Panc1 (cell line): ENCODE measurements around the gene TRANK1. TPM values are rescaled to one million over a fixed set of nuclear protein-coding genes. Genes with fewer than 3 reads are reported as not detected.

Experiments used
- ATAC-seq: fragments of 200-7000 bp; cut with Tn5 transposase; 2 replicates; pipeline ENCODE4 v1.9.1; 2020; ENCODE audit warnings: mild to moderate bottlenecking, moderate library complexity
- BruUV-seq: library from RNA; stranded (reverse); fragments of 400-500 nt; replicated peaks from 2 replicates; lab custom pipeline; 2021; lab: Mats Ljungman, UMichigan
- CTCF ChIA-PET: fragments of 300-600 bp; sonication (Branson Sonifier 250); formaldehyde crosslinking; loops from one replicate; lab custom pipeline; 2022; ENCODE audit warnings: antibody characterized with exemption; lab: Charles Lee
- POLR2A ChIA-PET: fragments of 300-600 bp; sonication (Branson Sonifier 250); formaldehyde crosslinking; loops from one replicate; lab custom pipeline; 2022; ENCODE audit warnings: antibody characterized with exemption; lab: Charles Lee
- DNase-seq: peaks from one replicate; pipeline ENCODE4 v3.0.0-alpha.2; 2010; ENCODE audit warnings: low read depth, low spot score
- H3K27ac ChIP-seq: 2 replicates; pipeline ENCODE4 v1.5.1; 2011; ENCODE audit warnings: mild to moderate bottlenecking, low read length, inconsistent platforms
- H3K27me3 ChIP-seq: fragments of 200-500 bp; sonication (Bioruptor generic); 2 replicates; pipeline ENCODE4 v1.6.0; 2014; ENCODE audit warnings: low read length, inconsistent platforms; ENCODE audit not compliant: control insufficient read depth, insufficient read depth
- H3K36me3 ChIP-seq: fragments of 200-500 bp; sonication (Bioruptor generic); 2 replicates; pipeline ENCODE4 v1.5.1; 2014; ENCODE audit warnings: inconsistent platforms, mild to moderate bottlenecking, low read length, moderate library complexity; ENCODE audit not compliant: control insufficient read depth, insufficient read depth
- H3K4me1 ChIP-seq: 2 replicates; pipeline ENCODE4 v1.5.1; 2011; ENCODE audit warnings: inconsistent platforms, mild to moderate bottlenecking, low read length, moderate library complexity; ENCODE audit not compliant: control insufficient read depth, insufficient read depth
- H3K4me3 ChIP-seq, 2 experiments: 2 replicates each; pipeline ENCODE4 v1.5.1; 2011 to 2012; ENCODE audit warnings: low read depth in 2 of 2, low read length in 2 of 2, mild to moderate bottlenecking in 2 of 2, inconsistent platforms in 1 of 2, moderate library complexity in 1 of 2
- H3K9me3 ChIP-seq: fragments of 200-500 bp; sonication (Bioruptor generic); 2 replicates; pipeline ENCODE4 v1.5.1; 2014; ENCODE audit warnings: low read depth, mild to moderate bottlenecking, inconsistent platforms, low read length, moderate library complexity; ENCODE audit not compliant: control insufficient read depth, insufficient read depth
- CTCF ChIP-seq: fragments of 450-650 bp; IDR thresholded peaks from 2 replicates; pipeline ENCODE4 v1.5.1; 2017; ENCODE audit warnings: mild to moderate bottlenecking
- POLR2AphosphoS5 ChIP-seq: IDR thresholded peaks from 2 replicates; pipeline ENCODE4 v1.6.1; 2012; ENCODE audit warnings: mild to moderate bottlenecking, low read depth, low read length, moderate library complexity
- SIN3A ChIP-seq: IDR thresholded peaks from 2 replicates; pipeline ENCODE4 v1.6.1; 2012; ENCODE audit warnings: low read depth, mild to moderate bottlenecking, low read length, moderate library complexity, borderline replicate concordance; ENCODE audit not compliant: insufficient read depth
- TCF7L2 ChIP-seq: IDR thresholded peaks from 2 replicates; pipeline ENCODE4 v1.6.1; 2011; ENCODE audit warnings: mild to moderate bottlenecking, low read depth, low read length, inconsistent platforms
- in situ Hi-C: cut with HindIII; loops from 2 replicates; pipeline ENCODE4 v1.10.0; 2016; ENCODE audit warnings: low sequenced_read_pairs, low pct_unique_long_range_greater_than_20kb
- intact Hi-C: fragments of 100-400 bp; cut with micrococcal nuclease; formaldehyde crosslinking; loops from one replicate; pipeline ENCODE4 v1.10.0; 2022; ENCODE audit not compliant: unreplicated experiment
- total RNA-seq: library from RNA; stranded (reverse); gene quantifications from one replicate; pipeline ENCODE4 v1.2.1, GENCODE V29; 2021; ENCODE audit not compliant: unreplicated experiment
- TF ChIP-seq, protein P1 (sequence below), 2 experiments: IDR thresholded peaks; 2 replicates each; pipeline ENCODE4 v1.6.1; 2011 to 2012; ENCODE audit warnings: low read depth in 2 of 2, control low read depth in 1 of 2, low read length in 1 of 2, mild to moderate bottlenecking in 1 of 2, moderate library complexity in 1 of 2; ENCODE audit not compliant: insufficient read depth in 1 of 2

Gene TRANK1
- total RNA-seq, 1 experiment from 2014 or later: 3.2 TPM

DNA sequence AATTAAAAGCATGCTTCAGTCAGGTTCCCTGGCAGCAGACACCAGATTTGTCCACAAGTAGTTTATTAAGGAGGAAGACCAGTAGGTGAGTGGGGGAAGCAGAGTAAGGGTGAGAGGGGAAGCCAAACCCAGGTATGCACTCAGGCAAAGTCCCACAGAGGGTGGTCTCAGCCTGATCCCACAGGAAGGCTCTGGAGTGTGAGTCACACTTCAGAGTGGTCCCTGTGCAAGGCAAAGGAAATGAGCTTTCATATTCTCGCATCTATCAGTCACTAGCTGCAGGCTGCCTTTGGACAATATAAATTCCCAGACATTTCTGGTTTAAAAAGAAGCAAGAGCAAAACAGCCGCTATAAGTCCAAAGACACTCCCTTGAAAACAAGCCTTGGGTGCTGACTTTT lies 78.5 kb downstream of the TRANK1 start:
- H3K36me3 ChIP-seq: no peaks in the 10 kb centered on the region
- no peaks in the 10 kb centered on the region for H3K9me3 ChIP-seq
- BruUV-seq: no TSS peak
- H3K27ac ChIP-seq: no peak overlapping the region
- no peak for TF ChIP-seq SIN3A
- no peak for TF ChIP-seq TCF7L2
- TF ChIP-seq CTCF: no peak
- TF ChIP-seq, protein P1, sequence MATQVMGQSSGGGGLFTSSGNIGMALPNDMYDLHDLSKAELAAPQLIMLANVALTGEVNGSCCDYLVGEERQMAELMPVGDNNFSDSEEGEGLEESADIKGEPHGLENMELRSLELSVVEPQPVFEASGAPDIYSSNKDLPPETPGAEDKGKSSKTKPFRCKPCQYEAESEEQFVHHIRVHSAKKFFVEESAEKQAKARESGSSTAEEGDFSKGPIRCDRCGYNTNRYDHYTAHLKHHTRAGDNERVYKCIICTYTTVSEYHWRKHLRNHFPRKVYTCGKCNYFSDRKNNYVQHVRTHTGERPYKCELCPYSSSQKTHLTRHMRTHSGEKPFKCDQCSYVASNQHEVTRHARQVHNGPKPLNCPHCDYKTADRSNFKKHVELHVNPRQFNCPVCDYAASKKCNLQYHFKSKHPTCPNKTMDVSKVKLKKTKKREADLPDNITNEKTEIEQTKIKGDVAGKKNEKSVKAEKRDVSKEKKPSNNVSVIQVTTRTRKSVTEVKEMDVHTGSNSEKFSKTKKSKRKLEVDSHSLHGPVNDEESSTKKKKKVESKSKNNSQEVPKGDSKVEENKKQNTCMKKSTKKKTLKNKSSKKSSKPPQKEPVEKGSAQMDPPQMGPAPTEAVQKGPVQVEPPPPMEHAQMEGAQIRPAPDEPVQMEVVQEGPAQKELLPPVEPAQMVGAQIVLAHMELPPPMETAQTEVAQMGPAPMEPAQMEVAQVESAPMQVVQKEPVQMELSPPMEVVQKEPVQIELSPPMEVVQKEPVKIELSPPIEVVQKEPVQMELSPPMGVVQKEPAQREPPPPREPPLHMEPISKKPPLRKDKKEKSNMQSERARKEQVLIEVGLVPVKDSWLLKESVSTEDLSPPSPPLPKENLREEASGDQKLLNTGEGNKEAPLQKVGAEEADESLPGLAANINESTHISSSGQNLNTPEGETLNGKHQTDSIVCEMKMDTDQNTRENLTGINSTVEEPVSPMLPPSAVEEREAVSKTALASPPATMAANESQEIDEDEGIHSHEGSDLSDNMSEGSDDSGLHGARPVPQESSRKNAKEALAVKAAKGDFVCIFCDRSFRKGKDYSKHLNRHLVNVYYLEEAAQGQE (IDR thresholded peaks at IDR 0.05; ENCODE audit: insufficient read depth in 1 of 2, low read depth in 2 of 2, low read length in 1 of 2): no peak
- no peak for TF ChIP-seq POLR2AphosphoS5
- no peaks in the 10 kb centered on the region for H3K4me1 ChIP-seq
- in situ Hi-C loops: no loop called here
- CTCF ChIA-PET: no interaction called here
- intact Hi-C loops: loop anchor here (5.0 to 10.0 kb wide), 2 partner anchors 74 to 902 kb away; no protein-coding TSS in a partner anchor
- DNase-seq (no peak), ATAC-seq (no peak)
- H3K4me3 ChIP-seq: no peak overlapping the region
- POLR2A ChIA-PET: no interaction called here
- H3K27me3 ChIP-seq: no peaks in the 10 kb centered on the region

DNA sequence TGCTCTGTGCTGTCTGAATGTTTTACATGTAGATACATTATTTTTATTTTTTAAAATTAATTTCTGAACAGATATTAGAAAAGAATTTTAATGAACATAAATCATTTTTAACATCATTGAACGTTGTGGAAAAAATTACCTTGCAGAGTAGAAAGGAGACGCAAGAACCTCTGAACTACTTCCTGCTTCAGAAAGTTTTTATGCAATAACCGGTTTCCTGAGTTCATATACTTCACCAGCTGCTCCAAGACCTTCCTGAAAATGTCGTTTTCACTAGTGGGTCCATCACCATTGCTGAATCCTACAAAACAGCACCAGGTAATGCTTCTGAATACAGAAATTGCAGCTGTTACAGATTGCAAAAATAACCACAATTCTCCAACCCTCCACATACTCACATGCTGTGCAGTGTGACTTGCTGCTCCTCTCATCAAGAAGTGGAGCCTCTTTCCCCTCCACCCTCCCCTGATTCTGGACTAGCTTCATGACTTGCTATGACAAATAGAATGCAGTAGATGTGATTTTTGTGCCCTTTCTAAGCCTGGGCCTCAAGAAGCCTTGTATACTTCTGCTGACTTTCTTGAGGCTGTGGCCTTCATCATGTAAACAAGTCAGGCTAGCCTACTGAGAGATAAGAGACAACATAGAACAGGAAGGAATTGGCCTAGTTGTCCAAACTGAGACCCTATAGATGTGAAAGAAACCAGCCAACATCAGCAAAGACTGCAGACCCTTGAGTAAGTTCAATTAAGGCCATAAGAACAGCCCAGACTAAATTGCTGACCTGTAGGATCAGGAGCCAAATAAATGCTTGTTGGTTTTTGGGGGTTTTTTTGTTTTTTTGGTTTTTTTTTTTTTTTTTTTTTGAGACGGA lies 80.4 kb downstream of the TRANK1 start:
- no peaks in the 10 kb centered on the region for H3K27me3 ChIP-seq
- DNase-seq (no peak), ATAC-seq (no peak)
- intact Hi-C loops (loop anchor here (5.0 to 10.0 kb wide), 2 partner anchors 72 to 900 kb away; no protein-coding TSS in a partner anchor), in situ Hi-C loops (no loop called here)
- H3K9me3 ChIP-seq: no peaks in the 10 kb centered on the region
- no peaks in the 10 kb centered on the region for H3K36me3 ChIP-seq
- H3K27ac ChIP-seq: no peak overlapping the region
- no TSS peak for BruUV-seq
- no peaks in the 10 kb centered on the region for H3K4me1 ChIP-seq
- ChIA-PET POLR2A (no interaction called here), CTCF (no interaction called here)
- H3K4me3 ChIP-seq: no peak overlapping the region
- no peak for TF ChIP-seq POLR2AphosphoS5
- TF ChIP-seq, protein P1 (IDR thresholded peaks at IDR 0.05; ENCODE audit: insufficient read depth in 1 of 2, low read depth in 2 of 2, low read length in 1 of 2): no peak
- TF ChIP-seq SIN3A: no peak
- no peak for TF ChIP-seq TCF7L2
- no peak for TF ChIP-seq CTCF
